HepG2 (cell line): Measurements from ENCODE around the gene NAV2. TPM values are rescaled to one million over a fixed set of nuclear protein-coding genes. Genes with fewer than 3 reads are reported as not detected.

Source experiments
- CEBPG ChIP-seq: IDR thresholded peaks from 2 replicates; pipeline ENCODE4 v1.6.1; 2016
- HCFC1 ChIP-seq: fragments of 150-350 bp; IDR thresholded peaks from 2 replicates; pipeline ENCODE4 v1.6.1; 2014; ENCODE audit warnings: low read depth, low read length
- HDAC6 ChIP-seq: fragments of 200-600 bp; sonication (generic); IDR thresholded peaks from 2 replicates; pipeline ENCODE4 v1.7.0; 2017; ENCODE audit warnings: mild to moderate bottlenecking, antibody characterized with exemption, low read length, low read depth
- HOXA3 ChIP-seq: sonication (generic); formaldehyde crosslinking; IDR thresholded peaks from 2 replicates; pipeline ENCODE4 v1.5.0; 2020; ENCODE audit warnings: missing genetic modification reagents
- KLF6 ChIP-seq: IDR thresholded peaks from 2 replicates; pipeline ENCODE4 v1.8.0; 2016; ENCODE audit warnings: missing biosample characterization, missing genetic modification reagents
- RAD51 ChIP-seq: fragments of 450-650 bp; IDR thresholded peaks from 2 replicates; pipeline ENCODE4 v1.6.1; 2016; ENCODE audit warnings: borderline replicate concordance
- SRF ChIP-seq: IDR thresholded peaks from 2 replicates; pipeline ENCODE4 v1.6.1; 2011; ENCODE audit warnings: mild to moderate bottlenecking, low read depth, low read length, moderate library complexity
- SSRP1 ChIP-seq: IDR thresholded peaks from 2 replicates; pipeline ENCODE4 v1.6.1; 2016; ENCODE audit warnings: control low read depth
- TMF1 ChIP-seq: sonication (generic); formaldehyde crosslinking; IDR thresholded peaks from 2 replicates; pipeline ENCODE4 v1.8.1; 2022; ENCODE audit warnings: low read depth, missing genetic modification reagents
- ZFYVE20 ChIP-seq: sonication (generic); formaldehyde crosslinking; IDR thresholded peaks from 2 replicates; pipeline ENCODE4 v1.8.0; 2023; ENCODE audit warnings: low read depth, mild to moderate bottlenecking, moderate library complexity, missing genetic modification reagents, borderline replicate concordance
- ZNF124 ChIP-seq: sonication (generic); formaldehyde crosslinking; IDR thresholded peaks from 2 replicates; pipeline ENCODE4 v1.4.0; 2020; ENCODE audit warnings: missing genetic modification reagents
- ZNF547 ChIP-seq: sonication (generic); formaldehyde crosslinking; IDR thresholded peaks from 2 replicates; pipeline ENCODE4 v1.5.1; 2020; ENCODE audit warnings: mild to moderate bottlenecking, missing genetic modification reagents
- ZNF556 ChIP-seq: sonication (generic); formaldehyde crosslinking; IDR thresholded peaks from 2 replicates; pipeline ENCODE4 v1.4.0; 2020; ENCODE audit warnings: mild to moderate bottlenecking, missing genetic modification reagents, borderline replicate concordance
- ZNF577 ChIP-seq: sonication (generic); formaldehyde crosslinking; IDR thresholded peaks from 2 replicates; pipeline ENCODE4 v1.4.0; 2020; ENCODE audit warnings: mild to moderate bottlenecking, low read depth, missing genetic modification reagents, borderline replicate concordance
- ZSCAN21 ChIP-seq: sonication (generic); formaldehyde crosslinking; IDR thresholded peaks from 2 replicates; pipeline ENCODE4 v1.8.0; 2022; ENCODE audit warnings: mild to moderate bottlenecking, missing genetic modification reagents, moderate library complexity, borderline replicate concordance
- polyA plus RNA-seq, 8 experiments: library from polyadenylated mRNA; depleted of rRNA in 3 of 8; stranded (reverse) in 7 of 8; unstranded in 1 of 8; fragments of >200 nt; fragmentation: Illumina TruSeq in 4 of 8; extraction: Trizol in 4 of 8; gene quantifications; 2 replicates each; pipeline versions ENCODE4 v1.2.1 to v1.2.3, GENCODE V29; 2011 to 2016; ENCODE audit warnings: low read depth in 4 of 8, missing spikeins in 1 of 8, mixed read lengths in 1 of 8; ENCODE audit not compliant: insufficient read depth in 1 of 8
- total RNA-seq, 5 experiments: library from RNA; depleted of rRNA; stranded (reverse); fragments of >200 nt; fragmentation: Illumina TruSeq; extraction: Trizol; gene quantifications; 2 replicates each; pipeline ENCODE4 v1.2.3, GENCODE V29; 2016; ENCODE audit warnings: low read depth in 1 of 5
- TF ChIP-seq, protein P1 (sequence below): sonication (generic); formaldehyde crosslinking; IDR thresholded peaks from 2 replicates; pipeline ENCODE4 v1.8.1; 2022; ENCODE audit warnings: low read depth, mild to moderate bottlenecking, missing genetic modification reagents
- TF ChIP-seq, protein P2 (sequence below): sonication (generic); formaldehyde crosslinking; IDR thresholded peaks from 2 replicates; pipeline ENCODE4 v1.8.0; 2022; ENCODE audit warnings: missing genetic modification reagents, mild to moderate bottlenecking, borderline replicate concordance
- TF ChIP-seq, protein P3 (sequence below): sonication (generic); formaldehyde crosslinking; IDR thresholded peaks from 2 replicates; pipeline ENCODE4 v1.4.0; 2020; ENCODE audit warnings: mild to moderate bottlenecking, missing genetic modification reagents
- TF ChIP-seq, protein P4 (sequence below): IDR thresholded peaks from 2 replicates; pipeline ENCODE4 v1.6.1; 2016; ENCODE audit warnings: low read depth, borderline replicate concordance
- TF ChIP-seq, protein P5 (sequence below): sonication (generic); formaldehyde crosslinking; IDR thresholded peaks from 2 replicates; pipeline ENCODE4 v1.8.0; 2022; ENCODE audit warnings: mild to moderate bottlenecking, missing genetic modification reagents, borderline replicate concordance
- TF ChIP-seq, protein P6 (sequence below): sonication (generic); formaldehyde crosslinking; IDR thresholded peaks from 2 replicates; pipeline ENCODE4 v1.8.0; 2022; ENCODE audit warnings: missing genetic modification reagents, low read depth, mild to moderate bottlenecking, borderline replicate concordance
- TF ChIP-seq, protein P7 (sequence below): sonication (generic); formaldehyde crosslinking; IDR thresholded peaks from 2 replicates; pipeline ENCODE4 v1.8.0; 2023; ENCODE audit warnings: mild to moderate bottlenecking, missing genetic modification reagents

The NAV2 gene
- total and polyA plus RNA-seq, 2 of the 13 experiments (the other 11 are each of a cell fraction or from before 2014, with no cell fraction given), result 9.3 to 34.6 TPM

DNA sequence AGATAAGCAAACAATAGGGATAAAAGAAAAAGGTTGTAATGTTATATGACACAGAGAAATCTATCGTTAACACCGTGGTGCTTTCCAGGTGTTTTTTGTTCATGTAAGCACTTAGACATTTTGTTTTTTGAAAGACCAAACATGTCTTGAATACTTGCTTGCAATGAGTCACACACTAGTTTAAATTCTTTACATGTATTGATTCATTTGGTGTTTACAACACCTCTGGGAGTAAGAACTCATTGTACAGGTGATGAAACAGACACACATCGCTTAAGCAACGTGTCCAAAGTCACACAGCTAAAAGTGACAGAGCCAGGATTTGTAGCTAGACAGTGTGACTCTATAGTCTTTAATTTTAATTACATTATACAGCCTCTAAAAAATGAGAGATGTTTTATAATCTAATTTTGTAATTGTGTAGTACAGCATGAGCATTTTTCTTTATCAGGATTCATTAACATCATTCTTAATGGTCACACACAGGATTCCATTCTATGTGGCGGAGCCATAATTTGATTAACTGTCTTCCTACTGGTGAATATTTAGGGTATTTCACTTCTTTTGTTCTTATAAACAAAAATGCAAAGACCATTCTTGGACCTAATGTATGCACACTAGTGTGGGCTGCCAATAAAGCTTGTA, 298.8 kb downstream of the NAV2 start (continued):
- TF ChIP-seq, protein P1, sequence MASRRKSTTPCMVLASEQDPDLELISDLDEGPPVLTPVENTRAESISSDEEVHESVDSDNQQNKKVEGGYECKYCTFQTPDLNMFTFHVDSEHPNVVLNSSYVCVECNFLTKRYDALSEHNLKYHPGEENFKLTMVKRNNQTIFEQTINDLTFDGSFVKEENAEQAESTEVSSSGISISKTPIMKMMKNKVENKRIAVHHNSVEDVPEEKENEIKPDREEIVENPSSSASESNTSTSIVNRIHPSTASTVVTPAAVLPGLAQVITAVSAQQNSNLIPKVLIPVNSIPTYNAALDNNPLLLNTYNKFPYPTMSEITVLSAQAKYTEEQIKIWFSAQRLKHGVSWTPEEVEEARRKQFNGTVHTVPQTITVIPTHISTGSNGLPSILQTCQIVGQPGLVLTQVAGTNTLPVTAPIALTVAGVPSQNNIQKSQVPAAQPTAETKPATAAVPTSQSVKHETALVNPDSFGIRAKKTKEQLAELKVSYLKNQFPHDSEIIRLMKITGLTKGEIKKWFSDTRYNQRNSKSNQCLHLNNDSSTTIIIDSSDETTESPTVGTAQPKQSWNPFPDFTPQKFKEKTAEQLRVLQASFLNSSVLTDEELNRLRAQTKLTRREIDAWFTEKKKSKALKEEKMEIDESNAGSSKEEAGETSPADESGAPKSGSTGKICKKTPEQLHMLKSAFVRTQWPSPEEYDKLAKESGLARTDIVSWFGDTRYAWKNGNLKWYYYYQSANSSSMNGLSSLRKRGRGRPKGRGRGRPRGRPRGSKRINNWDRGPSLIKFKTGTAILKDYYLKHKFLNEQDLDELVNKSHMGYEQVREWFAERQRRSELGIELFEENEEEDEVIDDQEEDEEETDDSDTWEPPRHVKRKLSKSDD (CRISPR knock-in tag), result no peak
- TF ChIP-seq RAD51 (no peak), HDAC6 (no peak), SSRP1 (no peak), ZNF124 (CRISPR knock-in tag) (no peak), ZSCAN21 (CRISPR knock-in tag) (no peak), ZNF547 (CRISPR knock-in tag) (no peak), KLF6 (CRISPR knock-in tag) (0 out of 2 replicates have a peak, but pooled peaks have one; percentile 40), HCFC1 (no peak), CEBPG (CRISPR knock-in tag) (peak; percentile 90), ZNF577 (CRISPR knock-in tag) (no peak), ZNF556 (no peak), TMF1 (CRISPR knock-in tag) (no peak), ZFYVE20 (no peak), SRF (no peak), HOXA3 (CRISPR knock-in tag) (no peak)
- TF ChIP-seq, protein P2, sequence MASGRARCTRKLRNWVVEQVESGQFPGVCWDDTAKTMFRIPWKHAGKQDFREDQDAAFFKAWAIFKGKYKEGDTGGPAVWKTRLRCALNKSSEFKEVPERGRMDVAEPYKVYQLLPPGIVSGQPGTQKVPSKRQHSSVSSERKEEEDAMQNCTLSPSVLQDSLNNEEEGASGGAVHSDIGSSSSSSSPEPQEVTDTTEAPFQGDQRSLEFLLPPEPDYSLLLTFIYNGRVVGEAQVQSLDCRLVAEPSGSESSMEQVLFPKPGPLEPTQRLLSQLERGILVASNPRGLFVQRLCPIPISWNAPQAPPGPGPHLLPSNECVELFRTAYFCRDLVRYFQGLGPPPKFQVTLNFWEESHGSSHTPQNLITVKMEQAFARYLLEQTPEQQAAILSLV (CRISPR knock-in tag), result no peak
- TF ChIP-seq, protein P3, sequence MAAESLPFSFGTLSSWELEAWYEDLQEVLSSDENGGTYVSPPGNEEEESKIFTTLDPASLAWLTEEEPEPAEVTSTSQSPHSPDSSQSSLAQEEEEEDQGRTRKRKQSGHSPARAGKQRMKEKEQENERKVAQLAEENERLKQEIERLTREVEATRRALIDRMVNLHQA (CRISPR knock-in tag), result no peak
- TF ChIP-seq, protein P4, sequence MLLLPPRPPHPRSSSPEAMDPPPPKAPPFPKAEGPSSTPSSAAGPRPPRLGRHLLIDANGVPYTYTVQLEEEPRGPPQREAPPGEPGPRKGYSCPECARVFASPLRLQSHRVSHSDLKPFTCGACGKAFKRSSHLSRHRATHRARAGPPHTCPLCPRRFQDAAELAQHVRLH (CRISPR knock-in tag), result peak; percentile 21; the same call in 1 of the 2 replicates
- TF ChIP-seq, protein P5, sequence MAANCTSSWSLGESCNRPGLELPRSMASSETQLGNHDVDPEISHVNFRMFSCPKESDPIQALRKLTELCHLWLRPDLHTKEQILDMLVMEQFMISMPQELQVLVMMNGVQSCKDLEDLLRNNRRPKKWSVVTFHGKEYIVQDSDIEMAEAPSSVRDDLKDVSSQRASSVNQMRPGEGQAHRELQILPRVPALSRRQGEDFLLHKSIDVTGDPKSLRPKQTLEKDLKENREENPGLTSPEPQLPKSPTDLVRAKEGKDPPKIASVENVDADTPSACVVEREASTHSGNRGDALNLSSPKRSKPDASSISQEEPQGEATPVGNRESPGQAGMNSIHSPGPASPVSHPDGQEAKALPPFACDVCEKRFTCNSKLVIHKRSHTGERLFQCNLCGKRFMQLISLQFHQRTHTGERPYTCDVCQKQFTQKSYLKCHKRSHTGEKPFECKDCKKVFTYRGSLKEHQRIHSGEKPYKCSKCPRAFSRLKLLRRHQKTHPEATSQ, result no peak
- TF ChIP-seq, protein P6, sequence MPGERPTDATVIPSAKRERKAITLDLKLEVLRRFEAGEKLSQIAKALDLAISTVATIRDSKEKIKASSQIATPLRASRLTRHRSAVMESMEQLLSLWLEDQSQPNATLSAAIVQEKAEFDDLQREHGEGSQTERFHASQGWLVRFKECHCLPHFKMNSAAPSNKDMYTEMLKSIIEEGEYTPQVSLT, result no peak
- TF ChIP-seq, protein P7, sequence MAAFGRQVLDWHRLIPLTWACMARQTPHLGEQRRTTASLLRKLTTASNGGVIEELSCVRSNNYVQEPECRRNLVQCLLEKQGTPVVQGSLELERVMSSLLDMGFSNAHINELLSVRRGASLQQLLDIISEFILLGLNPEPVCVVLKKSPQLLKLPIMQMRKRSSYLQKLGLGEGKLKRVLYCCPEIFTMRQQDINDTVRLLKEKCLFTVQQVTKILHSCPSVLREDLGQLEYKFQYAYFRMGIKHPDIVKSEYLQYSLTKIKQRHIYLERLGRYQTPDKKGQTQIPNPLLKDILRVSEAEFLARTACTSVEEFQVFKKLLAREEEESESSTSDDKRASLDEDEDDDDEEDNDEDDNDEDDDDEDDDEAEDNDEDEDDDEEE (CRISPR knock-in tag), result no peak
